Cardiac muscle cell (in vitro differentiated cells and primary cell): Measurements from ENCODE around the gene ANP32B. TPM values are rescaled to one million over a fixed set of nuclear protein-coding genes. Genes with fewer than 3 reads are reported as not detected.
"Not testable (repeated sequence)": the region's sequence is repeated elsewhere in the genome, so short reads cannot be mapped to it uniquely, and the experiment has no call there.

Source experiments
- DNase-seq, 2 donors: peaks; one replicate each; pipeline versions ENCODE4 v3.0.0 to v3.0.0-alpha.2; 2010 to 2017; ENCODE audit warnings: low read depth in 1 of 2, low spot score in 1 of 2
- H3K27ac ChIP-seq: fragments of 200-600 bp; sonication (generic); 2 replicates; pipeline ENCODE4 v1.5.1; 2016
- H3K27me3 ChIP-seq: fragments of 200-600 bp; sonication (generic); 2 replicates; pipeline ENCODE4 v1.6.0; 2016; ENCODE audit warnings: control low read depth
- H3K36me3 ChIP-seq: fragments of 200-600 bp; sonication (generic); 2 replicates; pipeline ENCODE4 v1.5.1; 2016; ENCODE audit warnings: control low read depth
- H3K4me1 ChIP-seq: fragments of 200-600 bp; sonication (generic); 2 replicates; pipeline ENCODE4 v1.8.1; 2017; ENCODE audit warnings: low read depth, mild to moderate bottlenecking, mixed run types
- H3K4me3 ChIP-seq: fragments of 200-600 bp; sonication (generic); 2 replicates; pipeline ENCODE4 v1.5.1; 2016; ENCODE audit warnings: mild to moderate bottlenecking
- H3K9me3 ChIP-seq: fragments of 200-600 bp; sonication (generic); 2 replicates; pipeline ENCODE4 v1.5.1; 2017; ENCODE audit warnings: low read depth, mild to moderate bottlenecking, control low read depth
- CTCF ChIP-seq: IDR thresholded peaks from 2 replicates; pipeline ENCODE4 v1.5.1; 2012; ENCODE audit warnings: low read depth, mild to moderate bottlenecking, low read length
- polyA plus RNA-seq: library from polyadenylated mRNA; unstranded; fragments of >200 nt; fragmentation: Nextera tagmentation; extraction: Ambion mirVana; gene quantifications from 2 replicates; pipeline ENCODE4 v1.2.1, GENCODE V29; 2016
- total RNA-seq: library from RNA; depleted of rRNA; stranded (reverse); fragments of >200 nt; gene quantifications from 2 replicates; pipeline ENCODE4 v1.2.3, GENCODE V29; 2016

Gene ANP32B
- total and polyA plus RNA-seq, 2 experiments from 2014 or later: 27.2 to 77.5 TPM

GRCh38 chr9:98019098-98019497 lies 36.0 kb downstream of the ANP32B start:
- TF ChIP-seq CTCF: no peak
- Histone ChIP-seq H3K36me3 (peaks cover 20% of the 10 kb centered on the region), H3K27ac (peak overlapping the region; percentile 48), H3K4me3 (no peak overlapping the region), H3K4me1 (peaks cover 15% of the 10 kb centered on the region), H3K27me3 (no peaks in the 10 kb centered on the region), H3K9me3 (no peaks in the 10 kb centered on the region)
- DNase-seq: no peak

GRCh38 chr9:98019869-98020268 lies 36.7 kb downstream of the ANP32B start:
- not testable (repeated sequence) for H3K27me3 ChIP-seq, H3K27ac ChIP-seq, H3K9me3 ChIP-seq, H3K4me3 ChIP-seq, DNase-seq
- H3K36me3 ChIP-seq: peaks cover 13% of the 10 kb centered on the region
- H3K4me1 ChIP-seq: peaks cover 15% of the 10 kb centered on the region

GRCh38 chr9:98020476-98021145 lies 37.5 kb downstream of the ANP32B start:
- no peak for DNase-seq
- H3K4me3 ChIP-seq: no peak overlapping the region
- no peak overlapping the region for H3K27ac ChIP-seq

GRCh38 chr9:98021306-98022040 lies 38.3 kb downstream of the ANP32B start:
- H3K9me3 ChIP-seq: no peaks in the 10 kb centered on the region
- H3K4me1 ChIP-seq: peaks cover 13% of the 10 kb centered on the region
- TF ChIP-seq CTCF: no peak
- H3K27ac ChIP-seq: peak overlapping the region; percentile 1
- H3K27me3 ChIP-seq: no peaks in the 10 kb centered on the region
- peak in 1 of 2 donors; percentile 5 for DNase-seq
- no peaks in the 10 kb centered on the region for H3K36me3 ChIP-seq
- no peak overlapping the region for H3K4me3 ChIP-seq

More at GRCh38 chr9:98020476-98021145, 37.5 kb downstream of the ANP32B start:
- Histone ChIP-seq H3K36me3 (peaks cover 6% of the 10 kb centered on the region), H3K27me3 (no peaks in the 10 kb centered on the region), H3K9me3 (no peaks in the 10 kb centered on the region), H3K4me1 (peaks cover 15% of the 10 kb centered on the region)
- no peak for TF ChIP-seq CTCF

- Histone ChIP-seq H3K27me3 (no peaks in the 10 kb centered on the region), H3K4me1 (peaks cover 3% of the 10 kb centered on the region), H3K36me3 (no peaks in the 10 kb centered on the region), H3K27ac (no peak overlapping the region), H3K9me3 (no peaks in the 10 kb centered on the region), H3K4me3 (no peak overlapping the region)
- DNase-seq: no peak
- no peak for TF ChIP-seq CTCF
These were observed 39.3 kb downstream of the ANP32B start for GRCh38 chr9:98022447-98022846.

GRCh38 chr9:98024702-98025101 lies 41.6 kb downstream of the ANP32B start:
- Histone ChIP-seq H3K4me3 (no peak overlapping the region), H3K4me1 (no peaks in the 10 kb centered on the region), H3K9me3 (no peaks in the 10 kb centered on the region), H3K36me3 (no peaks in the 10 kb centered on the region), H3K27ac (no peak overlapping the region), H3K27me3 (no peaks in the 10 kb centered on the region)
- no peak for TF ChIP-seq CTCF
- DNase-seq: no peak
